NT2/D1 (cell line): ENCODE results near the gene CUEDC1.

Experiments
- SUZ12 ChIP-seq: IDR thresholded peaks from 2 replicates; pipeline ENCODE4 v1.6.1; 2011; ENCODE audit not compliant: insufficient read length, insufficient read depth; ENCODE audit errors: extremely low read depth
- YY1 ChIP-seq: IDR thresholded peaks from 2 replicates; pipeline ENCODE4 v1.6.1; 2011; ENCODE audit not compliant: insufficient read length, insufficient read depth
- ZNF274 ChIP-seq: IDR thresholded peaks from 2 replicates; pipeline ENCODE4 v1.6.1; 2011; ENCODE audit warnings: mild to moderate bottlenecking, low read depth, low read length

DNA sequence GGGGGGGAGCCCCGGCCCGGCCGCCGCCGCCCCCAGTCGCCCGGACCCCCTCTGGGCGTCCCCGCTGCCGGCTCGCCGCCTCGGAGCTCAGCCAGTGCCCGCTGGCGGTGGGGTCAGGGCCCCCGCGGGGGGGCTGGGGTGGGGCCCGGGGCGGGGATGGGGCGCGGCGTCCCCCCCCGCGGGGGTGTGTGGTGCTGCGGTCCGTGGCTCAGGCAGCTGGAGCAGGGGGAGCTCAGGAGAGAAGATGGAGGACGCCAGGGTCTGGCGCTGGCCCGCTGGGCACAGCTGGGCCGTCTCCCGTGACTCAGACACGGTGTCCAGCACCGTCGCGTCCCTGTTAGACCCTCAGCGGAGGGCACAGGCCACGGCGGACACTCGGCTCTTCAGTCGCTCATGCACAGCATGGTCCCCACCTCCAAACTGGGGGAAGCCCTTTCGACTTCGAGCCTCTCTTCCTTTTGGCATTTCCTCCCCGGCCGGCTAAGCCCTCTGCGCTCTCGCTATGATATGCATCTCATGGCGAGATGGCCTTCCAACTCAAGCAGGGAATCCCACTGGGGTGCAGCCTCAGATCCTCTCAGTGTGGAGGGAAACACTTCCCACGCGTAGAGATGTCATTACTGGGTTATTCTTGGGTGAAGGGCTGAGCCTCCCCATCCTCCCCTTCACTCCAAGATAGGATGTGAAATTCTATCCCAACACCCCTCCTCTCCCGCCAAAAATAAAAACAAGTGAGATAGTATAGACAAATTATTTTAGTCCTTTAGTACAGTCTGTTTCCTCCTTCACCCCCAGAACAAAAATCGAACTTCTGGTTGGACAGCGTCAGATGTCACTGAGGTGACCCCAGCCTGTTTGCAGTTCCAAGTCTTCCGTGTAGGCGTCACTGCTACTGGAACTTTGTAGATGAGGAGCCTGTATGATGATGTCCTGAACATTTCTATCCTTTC lies 33.4 kb upstream of the CUEDC1 start:
- no peak for TF ChIP-seq ZNF274
- TF ChIP-seq SUZ12: no peak
- peak; percentile 58 for TF ChIP-seq YY1
